IMR-90 (cell line): ENCODE measurements around the gene OCLN. TPM values are rescaled to one million over a fixed set of nuclear protein-coding genes. Genes with fewer than 3 reads are reported as not detected.

ENCODE experiments used
- ATAC-seq: fragments of 200-7000 bp; cut with Tn5 transposase; 2 replicates; pipeline ENCODE4 v1.9.1; 2020; ENCODE audit warnings: low read depth, mild to moderate bottlenecking, moderate library complexity
- BruUV-seq: library from RNA; stranded (reverse); fragments of 400-500 nt; replicated peaks from 2 replicates; lab custom pipeline; 2021; lab: Mats Ljungman, UMichigan
- CTCF ChIA-PET: fragments of 300-600 bp; formaldehyde crosslinking; extraction: SDS; loops from one replicate; lab custom pipeline; 2021; ENCODE audit warnings: antibody characterized with exemption; lab: Yijun Ruan, JAX
- POLR2A ChIA-PET: fragments of 300-600 bp; sonication (Branson Sonifier 250); formaldehyde crosslinking; loops from one replicate; lab custom pipeline; 2022; ENCODE audit warnings: antibody characterized with exemption; ENCODE audit not compliant: unreplicated experiment; lab: Charles Lee
- DNase-seq: peaks from one replicate; pipeline ENCODE4 v3.0.0; 2013
- H2AFZ ChIP-seq: replicated peaks from 2 replicates; pipeline ENCODE3; 2013; ENCODE audit warnings: low read length, mild to moderate bottlenecking; ENCODE audit not compliant: poor library complexity
- H2AK5ac ChIP-seq: 2 replicates; pipeline ENCODE4 v1.6.1; 2013; ENCODE audit warnings: low read depth, low read length, inconsistent platforms
- H2AK9ac ChIP-seq: replicated peaks from 2 replicates; pipeline ENCODE3; 2013; ENCODE audit warnings: mild to moderate bottlenecking, low read depth, low read length, moderate library complexity; ENCODE audit not compliant: poor library complexity
- H2BK120ac ChIP-seq: 2 replicates; pipeline ENCODE4 v1.6.1; 2013; ENCODE audit warnings: low read depth, low read length, inconsistent platforms
- H2BK15ac ChIP-seq: 3 replicates; pipeline ENCODE4 v1.6.1; 2013; ENCODE audit warnings: low read depth, low read length, inconsistent platforms
- H2BK20ac ChIP-seq: 2 replicates; pipeline ENCODE4 v1.6.1; 2013; ENCODE audit warnings: low read depth, mild to moderate bottlenecking, inconsistent platforms, low read length, moderate library complexity
- H2BK5ac ChIP-seq: 2 replicates; pipeline ENCODE4 v1.6.1; 2013; ENCODE audit warnings: mild to moderate bottlenecking, low read depth, low read length, inconsistent platforms; ENCODE audit not compliant: poor library complexity, severe bottlenecking
- H3K14ac ChIP-seq: replicated peaks from 2 replicates; pipeline ENCODE4 v1.6.1; 2013; ENCODE audit warnings: low read depth, low read length, inconsistent platforms
- H3K18ac ChIP-seq: 2 replicates; pipeline ENCODE4 v1.6.1; 2013; ENCODE audit warnings: low read depth, low read length, control low read depth
- H3K23ac ChIP-seq: 2 replicates; pipeline ENCODE4 v1.6.1; 2013; ENCODE audit warnings: low read depth, low read length, inconsistent platforms
- H3K27ac ChIP-seq: 2 replicates; pipeline ENCODE4 v1.5.1; 2013; ENCODE audit warnings: mild to moderate bottlenecking, control low read depth, low read length; ENCODE audit not compliant: insufficient read depth
- H3K27me3 ChIP-seq: 2 replicates; pipeline ENCODE4 v1.6.1; 2013; ENCODE audit warnings: low read length; ENCODE audit not compliant: control insufficient read depth, insufficient read depth
- H3K36me3 ChIP-seq: 2 replicates; pipeline ENCODE4 v1.6.1; 2013; ENCODE audit warnings: low read length, mixed read lengths; ENCODE audit not compliant: control insufficient read depth, insufficient read depth
- H3K4ac ChIP-seq: 2 replicates; pipeline ENCODE4 v1.6.1; 2013; ENCODE audit warnings: low read depth, low read length, inconsistent platforms
- H3K4me1 ChIP-seq: 2 replicates; pipeline ENCODE4 v1.6.1; 2013; ENCODE audit warnings: low read length, mixed read lengths; ENCODE audit not compliant: control insufficient read depth, insufficient read depth
- H3K4me2 ChIP-seq: 2 replicates; pipeline ENCODE4 v1.6.1; 2013; ENCODE audit warnings: low read depth, mild to moderate bottlenecking, control low read depth, low read length, moderate library complexity
- H3K4me3 ChIP-seq: 2 replicates; pipeline ENCODE4 v1.5.1; 2013; ENCODE audit warnings: low read depth, mild to moderate bottlenecking, control low read depth, low read length, moderate library complexity; ENCODE audit not compliant: insufficient read depth
- H3K56ac ChIP-seq: 2 replicates; pipeline ENCODE4 v1.6.1; 2013; ENCODE audit warnings: low read length, inconsistent platforms; ENCODE audit not compliant: insufficient read depth; ENCODE audit errors: extremely low read depth
- H3K79me1 ChIP-seq, 2 experiments: 2 replicates each; pipeline ENCODE4 v1.6.1; 2013; ENCODE audit warnings: low read length in 2 of 2, inconsistent platforms in 1 of 2, low read depth in 1 of 2
- H3K9ac ChIP-seq: 2 replicates; pipeline ENCODE4 v1.6.1; 2013; ENCODE audit warnings: low read depth, low read length, control low read depth
- H3K9me1 ChIP-seq: 2 replicates; pipeline ENCODE4 v1.6.1; 2013; ENCODE audit warnings: low read length, inconsistent platforms; ENCODE audit not compliant: insufficient read depth
- H3K9me3 ChIP-seq: 2 replicates; pipeline ENCODE4 v1.6.1; 2013; ENCODE audit warnings: low read length; ENCODE audit not compliant: control insufficient read depth, insufficient read depth
- H4K20me1 ChIP-seq: 2 replicates; pipeline ENCODE4 v1.6.1; 2013; ENCODE audit warnings: low read length, inconsistent platforms; ENCODE audit not compliant: insufficient read depth
- H4K5ac ChIP-seq: 2 replicates; pipeline ENCODE4 v1.6.1; 2013; ENCODE audit warnings: mild to moderate bottlenecking, low read depth, low read length, control low read depth
- H4K8ac ChIP-seq, 2 experiments: 2 replicates each; pipeline ENCODE4 v1.6.1; 2013; ENCODE audit warnings: low read depth in 2 of 2, low read length in 2 of 2, control low read depth in 1 of 2, inconsistent platforms in 1 of 2
- H4K91ac ChIP-seq: 2 replicates; pipeline ENCODE4 v1.6.1; 2013; ENCODE audit warnings: low read depth, low read length, inconsistent platforms; ENCODE audit not compliant: insufficient read depth
- MXI1 ChIP-seq: IDR thresholded peaks from 2 replicates; pipeline ENCODE4 v1.6.1; 2012; ENCODE audit warnings: low read depth, mild to moderate bottlenecking, low read length, moderate library complexity, borderline replicate concordance
- WGBS, 2 experiments: methylation state at CpG; one replicate each; pipeline versions ENCODE4 v1.1.5 to v1.1.7; 2013; ENCODE audit warnings: missing lambda C conversion rate in 2 of 2; ENCODE audit not compliant: insufficient read length in 1 of 2; ENCODE audit errors: extremely low coverage in 2 of 2; 5-methylcytosine and 5-hydroxymethylcytosine counted together
- dilution Hi-C: fragments of 300-500 bp; cut with HindIII; formaldehyde crosslinking; loops from one replicate; pipeline ENCODE4 v1.14.3; 2018; ENCODE audit warnings: low sequenced_read_pairs; ENCODE audit not compliant: unreplicated experiment
- in situ Hi-C: fragments of 300-500 bp; cut with MboI; formaldehyde crosslinking; loops from 3 replicates; pipeline ENCODE4 v1.14.3; 2019; ENCODE audit warnings: low sequenced_read_pairs, inconsistent platforms, mixed read lengths
- intact Hi-C: fragments of 100-400 bp; cut with micrococcal nuclease; formaldehyde crosslinking; loops from 2 replicates; pipeline ENCODE4 v1.10.0; 2022
- polyA plus RNA-seq, 3 experiments: library from polyadenylated mRNA; depleted of rRNA; stranded (reverse); fragments of >200 nt; gene quantifications; 2 replicates each; pipeline ENCODE4 v1.2.3, GENCODE V29; 2012; ENCODE audit warnings: low replicate concordance in 1 of 3
- total RNA-seq: library from RNA; depleted of rRNA; stranded (reverse); fragments of >200 nt; gene quantifications from 2 replicates; pipeline ENCODE4 v1.2.3, GENCODE V29; 2012

Gene OCLN
- total and polyA plus RNA-seq, 2 of the 4 experiments (the other 2 are of a cell fraction): 0.72 to 0.99 TPM

GRCh38 chr5:69494452-69494851, 1.9 kb downstream of the OCLN start:
- Histone ChIP-seq H2BK20ac (no peak overlapping the region), H3K4me1 (peaks cover 6% of the 10 kb centered on the region), H3K18ac (no peak overlapping the region), H3K27ac (no peak overlapping the region), H3K9me1 (no peaks in the 10 kb centered on the region), H3K56ac (no peak overlapping the region), H3K23ac (no peak overlapping the region), H4K20me1 (no peaks in the 10 kb centered on the region), H4K91ac (no peak overlapping the region), H2AK5ac (no peak overlapping the region), H3K27me3 (peaks cover 43% of the 10 kb centered on the region), H3K4me3 (no peak overlapping the region), H3K4ac (no peak overlapping the region), H4K5ac (no peak overlapping the region), H3K9ac (no peak overlapping the region), H2BK5ac (no peak overlapping the region), H3K79me1 (no peaks in the 10 kb centered on the region), H3K14ac (no peak overlapping the region), H2BK120ac (no peak overlapping the region), H2AK9ac (no peak overlapping the region), H3K9me3 (no peaks in the 10 kb centered on the region), H3K36me3 (no peaks in the 10 kb centered on the region), H3K4me2 (no peak overlapping the region), H4K8ac (no peak overlapping the region), H2BK15ac (no peak overlapping the region), H2AFZ (no peak overlapping the region)
- dilution Hi-C loops: no loop called here
- in situ Hi-C loops: no loop called here
- CTCF ChIA-PET: no interaction called here
- TF ChIP-seq MXI1: no peak
- POLR2A ChIA-PET: no interaction called here
- WGBS, 2 experiments: no CpG with 5 or more reads among the region's 8 CpGs
- intact Hi-C loops: loop anchor here (10.0 kb wide), 1 partner anchor 50 kb away; no protein-coding TSS in a partner anchor
- BruUV-seq: no TSS peak
- no peak for DNase-seq
- no peak for ATAC-seq
